GM21447 (cell line): ENCODE data around the gene GPM6B.
A peak's percentile ranks its signal among the peaks of the same experiment; 100 is the strongest.

Source experiments
- ATAC-seq: cut with Tn5 transposase; IDR thresholded peaks from one replicate; pipeline ENCODE4 v1.9.1; 2021; ENCODE audit not compliant: unreplicated experiment

The GPM6B gene, protein sequence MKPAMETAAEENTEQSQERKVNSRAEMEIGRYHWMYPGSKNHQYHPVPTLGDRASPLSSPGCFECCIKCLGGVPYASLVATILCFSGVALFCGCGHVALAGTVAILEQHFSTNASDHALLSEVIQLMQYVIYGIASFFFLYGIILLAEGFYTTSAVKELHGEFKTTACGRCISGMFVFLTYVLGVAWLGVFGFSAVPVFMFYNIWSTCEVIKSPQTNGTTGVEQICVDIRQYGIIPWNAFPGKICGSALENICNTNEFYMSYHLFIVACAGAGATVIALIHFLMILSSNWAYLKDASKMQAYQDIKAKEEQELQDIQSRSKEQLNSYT

GRCh38 chrX:13816643-13817627 is at the start of gene GPM6B:
Gene GPM6B, minus strand, starts transcription at chrX:13817093. Its CDS starts 189 bp downstream, at chrX:13816904.
- no peak for ATAC-seq

DNA sequence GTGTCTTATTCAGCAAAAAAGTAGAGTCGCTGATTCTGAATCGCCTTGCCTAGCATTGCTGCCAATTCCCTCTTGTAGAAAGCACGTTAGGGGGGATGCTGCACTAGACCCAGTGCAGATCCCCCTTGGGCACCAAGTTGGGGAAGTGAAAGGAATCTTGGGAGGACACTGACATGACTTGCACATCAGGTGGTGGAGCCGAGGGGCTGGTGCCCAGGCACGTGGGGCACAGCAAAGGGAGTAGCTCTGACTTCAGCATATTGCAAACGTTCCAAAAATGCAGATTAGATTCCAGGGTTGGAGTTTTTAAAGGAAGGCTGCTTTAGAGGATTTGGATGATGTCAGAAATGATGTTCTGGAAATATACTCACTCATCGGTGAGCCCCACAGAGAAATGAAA is 47.4 kb upstream of the GPM6B start:
- no peak for ATAC-seq

DNA sequence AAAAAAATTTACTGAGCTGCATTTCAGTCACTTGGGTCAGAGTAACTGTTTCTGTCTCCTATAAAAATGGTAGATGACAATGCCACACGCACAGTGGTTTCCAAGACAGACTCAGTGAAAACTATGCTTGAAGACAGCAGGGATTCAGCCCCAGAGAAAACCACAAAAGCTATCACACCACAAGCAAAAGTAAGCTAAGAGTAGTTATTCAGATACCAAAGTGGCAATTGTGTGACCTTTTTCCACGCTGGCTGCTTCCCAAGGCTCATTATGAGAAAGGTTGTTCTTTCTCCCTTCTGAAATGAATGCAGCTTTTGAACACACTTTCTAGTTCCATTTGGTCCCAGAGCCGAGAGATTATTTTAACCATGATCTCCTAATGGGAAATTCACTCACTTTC is 46.4 kb upstream of the GPM6B start:
- no peak for ATAC-seq

GRCh38 chrX:13859724-13860123 is 42.8 kb upstream of the GPM6B start:
- ATAC-seq: no peak

DNA sequence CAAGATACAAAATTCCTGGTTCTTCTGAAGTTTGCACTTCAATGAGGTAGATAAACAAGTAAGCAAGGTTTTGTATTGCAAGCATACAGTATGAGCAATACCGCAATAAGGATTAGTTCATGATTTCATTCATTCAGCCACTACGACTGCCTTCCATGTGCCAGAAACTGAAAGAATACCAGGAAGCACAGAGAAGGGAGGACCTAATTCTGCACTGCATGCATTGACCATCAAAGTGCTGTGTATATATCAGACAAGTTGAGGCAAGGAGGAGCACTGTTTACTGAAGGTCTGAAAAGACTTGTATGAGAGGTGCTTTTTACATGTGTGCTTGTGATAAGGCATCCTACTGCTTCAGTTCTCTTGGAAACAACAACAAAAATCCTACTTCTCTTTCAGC is 40.9 kb upstream of the GPM6B start:
- no peak for ATAC-seq

GRCh38 chrX:13855689-13856450 is 39.0 kb upstream of the GPM6B start:
- ATAC-seq: no peak

DNA sequence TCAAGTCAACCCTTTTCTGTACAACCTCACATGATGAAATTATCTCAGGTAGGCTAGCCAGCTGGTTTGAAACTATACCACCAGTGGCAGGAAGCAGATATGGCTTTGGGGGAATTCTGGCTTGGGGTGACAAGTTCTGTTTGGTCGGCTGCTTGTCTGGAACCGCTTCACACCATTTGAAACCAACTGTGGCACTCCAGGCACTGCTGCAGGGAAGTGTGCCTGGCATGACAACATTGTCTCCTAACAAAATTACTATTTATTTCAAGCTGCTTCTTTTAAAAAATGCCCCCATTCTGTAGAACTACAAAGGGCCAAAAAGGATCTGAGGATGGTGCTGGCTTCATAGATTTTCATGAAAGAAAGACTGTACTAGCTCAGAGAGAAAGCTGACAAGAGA is 37.1 kb upstream of the GPM6B start:
- ATAC-seq: no peak

DNA sequence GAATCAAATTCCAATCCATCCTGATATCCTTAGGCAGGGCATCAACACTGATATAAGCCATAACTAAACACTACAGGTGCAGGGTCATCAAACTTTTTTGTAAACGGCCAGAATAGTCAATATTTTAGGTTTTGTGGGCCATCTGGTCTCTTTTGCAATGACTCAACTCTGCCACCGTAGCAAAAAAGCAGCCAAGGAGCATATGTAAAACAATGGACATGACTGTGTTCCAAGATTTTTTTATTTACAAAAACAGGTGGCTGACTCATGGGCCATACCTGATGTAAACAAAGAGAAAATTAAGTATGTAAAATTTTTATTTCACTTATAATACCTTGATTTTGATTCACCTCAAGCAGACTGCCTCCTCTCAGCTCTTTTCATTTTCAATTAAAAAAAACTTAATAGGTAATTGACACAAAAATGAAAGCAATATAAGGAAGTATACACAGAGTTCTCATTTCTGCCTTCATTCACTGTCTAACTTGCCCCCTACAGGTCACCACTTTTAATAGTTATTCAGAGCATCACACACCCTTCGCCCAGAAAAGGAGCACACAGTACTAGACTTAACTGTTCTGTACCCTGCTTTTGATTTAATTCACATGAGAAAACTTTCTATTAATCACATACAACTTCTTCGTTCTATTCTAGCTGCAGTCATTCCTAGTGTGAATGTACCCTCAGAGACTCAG is 35.3 kb upstream of the GPM6B start:
- peak; percentile 73 for ATAC-seq

GRCh38 chrX:13845721-13846378 is 29.0 kb upstream of the GPM6B start:
- ATAC-seq: no peak

DNA sequence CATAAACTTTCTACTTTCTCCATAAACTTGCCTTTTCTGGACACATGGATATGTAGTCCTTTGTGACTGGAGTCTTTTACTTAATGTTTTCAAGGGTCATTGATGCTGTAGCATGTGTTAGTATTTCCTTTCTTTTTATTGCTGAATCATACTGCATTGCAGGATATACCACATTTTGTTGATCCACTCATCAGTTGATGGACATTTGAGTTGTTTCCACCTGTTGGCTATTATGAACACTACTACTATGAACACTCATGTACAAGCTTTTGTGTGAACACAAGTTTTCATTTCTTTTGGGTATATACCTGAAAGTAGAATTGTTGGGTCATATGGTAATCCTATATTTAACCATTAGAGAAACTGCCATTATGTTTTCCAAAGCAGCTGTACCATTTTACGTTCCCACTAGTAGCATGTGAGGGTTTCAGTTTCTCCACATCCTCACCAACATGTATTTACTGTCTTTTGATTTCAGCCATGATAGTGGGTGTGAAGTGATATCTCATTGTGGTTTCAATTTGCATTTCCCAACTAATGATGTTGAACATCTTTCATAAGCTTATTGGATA is 26.3 kb upstream of the GPM6B start:
- ATAC-seq: no peak

GRCh38 chrX:13840121-13840520 is 23.2 kb upstream of the GPM6B start:
- ATAC-seq: no peak

DNA sequence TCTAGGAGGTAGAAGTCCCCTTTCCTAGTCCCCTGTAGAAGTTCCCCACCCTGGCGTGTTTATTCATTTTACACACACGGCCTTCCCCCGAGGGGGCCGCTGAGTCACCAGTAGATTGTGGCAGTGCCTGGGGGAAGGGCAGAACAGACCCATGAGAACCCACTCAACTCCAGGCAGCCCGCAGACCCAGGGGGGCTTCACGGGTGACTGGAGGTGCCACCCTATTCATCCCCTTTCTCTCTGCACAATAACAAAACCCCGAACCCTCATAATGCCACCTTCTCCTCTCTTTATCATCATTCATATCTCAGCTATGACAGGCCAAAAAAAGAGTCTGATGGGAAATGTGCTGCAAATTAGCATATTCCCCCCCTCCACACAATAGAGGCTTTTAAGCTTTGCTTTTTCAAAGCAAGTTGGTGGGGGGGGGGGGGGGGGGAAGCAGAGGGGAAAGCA is 20.4 kb upstream of the GPM6B start:
- no peak for ATAC-seq

- no peak for ATAC-seq
Observed at GRCh38 chrX:13836575-13836974, 19.7 kb upstream of the GPM6B start.

DNA sequence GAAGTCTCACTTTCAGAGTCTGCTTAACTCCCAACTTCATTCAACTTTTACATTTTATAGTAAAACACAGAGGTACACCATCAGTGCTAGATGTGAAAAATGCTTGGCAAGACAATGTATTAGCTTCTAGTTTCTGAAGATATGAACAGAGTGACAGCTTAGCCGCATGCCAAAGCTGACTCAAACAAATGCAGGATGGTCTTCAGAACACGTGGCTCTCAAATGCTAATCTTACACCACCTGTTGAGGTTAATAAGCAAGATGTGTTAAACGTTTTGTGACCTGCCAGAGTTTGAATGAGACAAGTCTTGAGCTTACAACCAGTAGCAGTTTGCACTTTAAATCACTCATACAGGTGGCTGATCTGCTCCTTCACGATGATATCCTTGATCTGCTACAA is 18.9 kb upstream of the GPM6B start:
- no peak for ATAC-seq

GRCh38 chrX:13834355-13834754 is 17.5 kb upstream of the GPM6B start:
- no peak for ATAC-seq

DNA sequence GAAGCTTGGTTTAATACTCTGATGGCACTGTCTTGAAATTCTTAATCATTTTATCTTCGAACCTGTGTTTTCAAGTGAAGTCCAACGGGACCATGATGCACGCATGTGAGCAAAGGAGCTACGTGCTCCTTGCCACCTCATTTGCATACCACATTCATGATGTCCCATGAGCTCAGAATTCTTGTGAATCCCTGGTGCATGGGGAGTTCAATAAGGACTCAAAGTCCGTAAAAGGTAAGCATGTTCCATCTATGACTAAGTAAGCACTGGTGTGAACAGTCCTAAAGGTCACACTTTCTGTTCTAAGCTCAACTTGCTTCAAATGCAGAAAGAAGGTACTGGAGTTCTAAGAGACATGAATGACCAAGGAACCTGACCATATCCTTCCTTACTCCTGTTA is 13.1 kb upstream of the GPM6B start:
- no peak for ATAC-seq

DNA sequence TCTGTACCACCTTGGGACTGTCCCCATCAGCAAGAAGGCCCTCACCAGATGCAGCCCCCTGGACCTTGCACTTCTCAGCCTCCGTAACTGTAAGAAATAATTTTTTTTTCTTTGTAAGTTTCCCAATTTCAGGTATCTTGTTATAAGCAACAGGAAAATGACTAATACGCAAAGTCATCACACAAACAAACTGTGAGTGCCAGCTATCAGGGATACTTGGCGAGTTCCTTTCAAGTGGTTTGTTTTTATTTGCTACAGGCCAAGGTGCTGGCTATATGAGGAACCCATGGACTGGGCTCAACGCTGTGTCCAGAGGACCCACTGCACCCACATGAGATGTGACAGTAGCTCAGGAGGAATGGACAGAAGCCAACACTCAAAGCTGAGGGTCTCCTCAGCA is 11.5 kb upstream of the GPM6B start:
- ATAC-seq: no peak

GRCh38 chrX:13827298-13828090 is 10.6 kb upstream of the GPM6B start:
- ATAC-seq: no peak

GRCh38 chrX:13826770-13827169 is 9.9 kb upstream of the GPM6B start:
- no peak for ATAC-seq
